NT2/D1 (cell line): ENCODE results near the gene KCNRG.

Source experiments
- DNase-seq: peaks from one replicate; pipeline ENCODE4 v3.0.0-alpha.2; 2011; ENCODE audit warnings: low read depth, low spot score
- H3K27me3 ChIP-seq: 2 replicates; pipeline ENCODE4 v1.6.0; 2011; ENCODE audit warnings: mild to moderate bottlenecking; ENCODE audit not compliant: insufficient read length, insufficient read depth
- H3K36me3 ChIP-seq: 2 replicates; pipeline ENCODE4 v1.6.1; 2011; ENCODE audit warnings: mild to moderate bottlenecking, low read length, mixed read lengths; ENCODE audit not compliant: insufficient read depth, insufficient read length
- H3K4me1 ChIP-seq: 2 replicates; pipeline ENCODE4 v1.5.1; 2011; ENCODE audit not compliant: insufficient read depth, insufficient read length
- H3K4me3 ChIP-seq: 2 replicates; pipeline ENCODE4 v1.5.1; 2011; ENCODE audit warnings: low read depth; ENCODE audit not compliant: insufficient read length
- H3K9ac ChIP-seq: 2 replicates; pipeline ENCODE4 v1.6.0; 2011; ENCODE audit warnings: low read depth; ENCODE audit not compliant: insufficient read length
- H3K9me3 ChIP-seq: 2 replicates; pipeline ENCODE4 v1.5.1; 2011; ENCODE audit warnings: mild to moderate bottlenecking, low read length; ENCODE audit not compliant: insufficient read depth
- SUZ12 ChIP-seq: IDR thresholded peaks from 2 replicates; pipeline ENCODE4 v1.6.1; 2011; ENCODE audit not compliant: insufficient read length, insufficient read depth; ENCODE audit errors: extremely low read depth
- YY1 ChIP-seq: IDR thresholded peaks from 2 replicates; pipeline ENCODE4 v1.6.1; 2011; ENCODE audit not compliant: insufficient read length, insufficient read depth
- ZNF274 ChIP-seq: IDR thresholded peaks from 2 replicates; pipeline ENCODE4 v1.6.1; 2011; ENCODE audit warnings: mild to moderate bottlenecking, low read depth, low read length

Gene KCNRG

GRCh38 chr13:50065712-50066111, 50.5 kb downstream of the KCNRG start:
- no peak for TF ChIP-seq SUZ12
- no peak for TF ChIP-seq YY1
- no peak for TF ChIP-seq ZNF274
- Histone ChIP-seq H3K36me3 (peaks cover 3% of the 10 kb centered on the region), H3K27me3 (no peaks in the 10 kb centered on the region), H3K4me3 (no peak overlapping the region), H3K9me3 (no peaks in the 10 kb centered on the region), H3K4me1 (no peaks in the 10 kb centered on the region), H3K9ac (no peak overlapping the region)
- DNase-seq = no peak

GRCh38 chr13:50068508-50068907, 53.3 kb downstream of the KCNRG start:
- Histone ChIP-seq H3K36me3 (peaks cover 3% of the 10 kb centered on the region), H3K27me3 (no peaks in the 10 kb centered on the region), H3K9ac (no peak overlapping the region), H3K4me1 (no peaks in the 10 kb centered on the region), H3K4me3 (no peak overlapping the region), H3K9me3 (no peaks in the 10 kb centered on the region)
- TF ChIP-seq ZNF274 (no peak), SUZ12 (no peak), YY1 (no peak)
- no peak for DNase-seq

GRCh38 chr13:50069261-50069660, 54.0 kb downstream of the KCNRG start:
- no peaks in the 10 kb centered on the region for H3K27me3 ChIP-seq
- no peak for DNase-seq
- TF ChIP-seq YY1 (no peak), SUZ12 (no peak), ZNF274 (no peak)
- peaks cover 3% of the 10 kb centered on the region for H3K36me3 ChIP-seq
- H3K9ac ChIP-seq = no peak overlapping the region
- H3K4me1 ChIP-seq = no peaks in the 10 kb centered on the region
- H3K9me3 ChIP-seq = no peaks in the 10 kb centered on the region
- no peak overlapping the region for H3K4me3 ChIP-seq

- Histone ChIP-seq H3K9ac (no peak overlapping the region), H3K36me3 (peaks cover 3% of the 10 kb centered on the region), H3K27me3 (no peaks in the 10 kb centered on the region), H3K9me3 (no peaks in the 10 kb centered on the region), H3K4me1 (no peaks in the 10 kb centered on the region), H3K4me3 (no peak overlapping the region)
- DNase-seq = no peak
- TF ChIP-seq YY1 = no peak
- TF ChIP-seq SUZ12 = no peak
- no peak for TF ChIP-seq ZNF274
Measured at GRCh38 chr13:50070186-50070585, 54.9 kb downstream of the KCNRG start.
